ENCODE results near the gene SEC14L3. TPM values are rescaled to one million over a fixed set of nuclear protein-coding genes. Genes with fewer than 3 reads are reported as not detected.

SEC14L3 gene
- polyA plus RNA-seq, 1 donor = 0.06 TPM

DNA sequence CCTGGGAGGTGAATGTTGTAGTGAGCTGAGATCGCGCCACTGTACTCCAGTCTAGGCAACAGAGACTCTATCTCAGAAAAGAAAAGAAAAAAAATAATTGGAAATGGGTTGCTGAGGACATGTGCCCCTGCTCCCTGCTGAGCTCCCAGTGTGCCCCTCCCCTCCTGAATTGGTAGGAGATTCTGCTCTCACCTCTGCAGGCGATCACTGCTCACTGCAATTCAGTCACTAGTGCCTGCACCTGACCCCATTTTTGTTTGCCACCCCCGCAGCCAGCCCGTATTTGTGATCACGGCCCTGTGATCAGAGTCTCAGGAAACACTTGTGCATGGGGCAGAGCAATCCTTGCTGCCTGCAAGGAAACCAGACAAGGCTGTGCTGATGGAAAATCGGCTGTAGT lies 16.3 kb upstream of the SEC14L3 start:
- Histone ChIP-seq H3K27ac (ENCODE audit: low read length) (no peak overlapping the region), H3K36me3 (ENCODE audit: control insufficient read depth, insufficient read depth, low read length) (no peaks in the 10 kb centered on the region), H3K9me3 (ENCODE audit: control insufficient read depth, low read depth, low read length) (no peaks in the 10 kb centered on the region), H3K27me3 (ENCODE audit: control insufficient read depth, insufficient read depth, low read length) (no peaks in the 10 kb centered on the region), H3K4me1 (ENCODE audit: control insufficient read depth, insufficient read depth, low read length) (no peaks in the 10 kb centered on the region), H3K4me3 (ENCODE audit: low read length) (no peak overlapping the region)
- 100% methylated on average over 1 of the region's 7 CpGs for WGBS (ENCODE audit: insufficient coverage, low lambda C conversion rate)
- DNase-seq = no peak

DNA sequence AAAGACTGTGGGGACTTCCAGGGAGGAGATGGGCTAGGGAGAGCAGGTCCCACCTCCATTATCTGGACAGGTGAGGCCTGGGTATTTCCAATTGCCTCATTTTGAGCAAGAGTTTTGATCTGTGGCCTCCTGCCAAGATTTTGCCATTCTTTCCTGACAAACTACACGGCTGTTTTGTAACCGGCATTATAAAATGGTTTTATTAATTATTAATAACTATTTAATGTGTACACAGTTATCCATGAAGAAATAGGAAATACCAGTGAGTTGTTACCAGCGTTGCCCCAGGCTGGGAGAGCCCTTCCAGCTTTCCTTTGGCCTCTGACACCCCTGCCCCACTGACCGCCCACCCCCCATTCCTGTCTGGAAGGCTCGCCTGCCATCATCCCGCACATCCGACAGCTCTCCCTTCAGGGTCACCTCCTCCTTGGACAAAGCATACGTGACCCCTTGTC lies 14.9 kb upstream of the SEC14L3 start:
- DNase-seq = no peak
- Histone ChIP-seq H3K27me3 (ENCODE audit: control insufficient read depth, insufficient read depth, low read length) (no peaks in the 10 kb centered on the region), H3K27ac (ENCODE audit: low read length) (no peak overlapping the region), H3K4me3 (ENCODE audit: low read length) (no peak overlapping the region), H3K4me1 (ENCODE audit: control insufficient read depth, insufficient read depth, low read length) (no peaks in the 10 kb centered on the region), H3K36me3 (ENCODE audit: control insufficient read depth, insufficient read depth, low read length) (no peaks in the 10 kb centered on the region), H3K9me3 (ENCODE audit: control insufficient read depth, low read depth, low read length) (no peaks in the 10 kb centered on the region)
- WGBS (ENCODE audit: insufficient coverage, low lambda C conversion rate) = no CpG with 5 or more reads among the region's 8 CpGs

DNA sequence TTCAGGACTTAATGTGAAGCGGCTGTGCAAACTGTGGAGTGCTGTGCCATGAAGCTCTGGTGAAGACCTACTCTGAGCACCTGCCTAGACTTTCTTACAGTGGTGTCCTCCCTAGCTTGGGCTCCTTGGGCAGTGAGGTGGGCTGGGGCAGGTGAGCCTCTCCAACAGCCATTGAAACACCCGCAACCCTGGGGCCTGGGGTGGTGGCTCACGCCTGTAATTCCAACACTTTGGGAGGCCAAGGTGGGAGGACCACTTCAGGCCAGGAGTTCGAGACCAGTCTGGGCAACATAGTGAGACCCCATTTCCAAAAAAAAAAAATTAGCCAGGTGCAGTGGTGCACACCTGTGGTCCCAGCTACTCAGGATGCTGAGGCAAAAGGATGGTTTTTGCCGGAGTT lies 14.3 kb upstream of the SEC14L3 start:
- Histone ChIP-seq H3K4me1 (ENCODE audit: control insufficient read depth, insufficient read depth, low read length) (no peaks in the 10 kb centered on the region), H3K9me3 (ENCODE audit: control insufficient read depth, low read depth, low read length) (no peaks in the 10 kb centered on the region), H3K36me3 (ENCODE audit: control insufficient read depth, insufficient read depth, low read length) (no peaks in the 10 kb centered on the region), H3K4me3 (ENCODE audit: low read length) (no peak overlapping the region), H3K27me3 (ENCODE audit: control insufficient read depth, insufficient read depth, low read length) (no peaks in the 10 kb centered on the region), H3K27ac (ENCODE audit: low read length) (no peak overlapping the region)
- no peak for DNase-seq
- no CpG with 5 or more reads among the region's 5 CpGs for WGBS (ENCODE audit: insufficient coverage, low lambda C conversion rate)

DNA sequence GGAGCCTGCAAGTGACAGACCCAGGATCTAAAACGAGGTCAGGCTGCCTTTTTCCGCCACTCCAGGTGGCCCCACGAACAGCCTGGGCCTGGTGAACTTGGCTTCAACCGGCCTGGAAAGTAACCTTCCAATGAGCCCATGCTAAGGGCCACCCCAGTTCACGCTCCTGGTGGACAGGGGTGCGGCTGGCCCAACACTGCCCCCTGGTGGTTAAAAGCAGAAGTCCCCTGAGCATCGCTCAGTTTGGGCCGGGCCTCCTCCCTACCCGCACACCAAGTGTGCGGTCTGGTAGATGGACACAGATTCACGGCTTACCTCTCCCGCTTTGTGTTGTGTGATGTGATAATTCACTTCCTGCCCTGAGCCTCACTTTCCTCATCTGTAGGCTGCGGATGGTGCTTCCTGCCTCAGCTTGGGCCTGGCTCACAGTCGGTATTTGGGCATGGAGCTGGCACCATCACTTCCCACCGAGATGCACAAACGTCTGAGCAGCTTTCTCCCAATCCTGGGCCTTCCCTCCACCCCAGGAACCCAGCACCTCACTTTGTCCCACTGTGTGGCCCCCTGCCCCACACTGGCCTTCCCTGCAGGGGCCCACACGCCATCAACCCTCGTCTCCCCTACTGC lies 13.7 kb upstream of the SEC14L3 start:
- H3K4me3 ChIP-seq (ENCODE audit: low read length) = no peak overlapping the region
- no peaks in the 10 kb centered on the region for H3K27me3 ChIP-seq (ENCODE audit: control insufficient read depth, insufficient read depth, low read length)
- WGBS (ENCODE audit: insufficient coverage, low lambda C conversion rate) = no CpG with 5 or more reads among the region's 18 CpGs
- no peak overlapping the region for H3K27ac ChIP-seq (ENCODE audit: low read length)
- H3K36me3 ChIP-seq (ENCODE audit: control insufficient read depth, insufficient read depth, low read length) = no peaks in the 10 kb centered on the region
- DNase-seq = peak; percentile 38 to 41
- no peaks in the 10 kb centered on the region for H3K4me1 ChIP-seq (ENCODE audit: control insufficient read depth, insufficient read depth, low read length)
- H3K9me3 ChIP-seq (ENCODE audit: control insufficient read depth, low read depth, low read length) = no peaks in the 10 kb centered on the region

DNA sequence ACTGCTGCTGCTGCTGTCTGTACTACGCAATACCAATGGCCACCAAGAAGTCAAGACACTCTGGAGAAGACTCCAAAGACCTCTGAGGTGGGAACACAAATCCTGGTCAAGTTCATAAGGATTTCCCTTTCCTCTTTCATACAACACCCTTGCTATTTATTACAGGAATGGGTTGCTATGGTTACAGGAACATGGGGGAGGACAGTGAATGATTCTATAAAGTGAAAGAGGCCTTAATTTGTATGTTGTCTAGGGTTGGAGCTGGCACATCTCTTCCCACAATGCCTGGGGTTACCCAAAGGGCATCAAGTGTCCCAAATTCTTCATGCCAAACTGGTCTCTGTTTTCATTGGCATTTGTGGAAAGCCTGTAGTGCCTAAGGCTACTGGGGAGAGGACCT lies 11.4 kb upstream of the SEC14L3 start:
- DNase-seq = no peak
- H3K4me3 ChIP-seq (ENCODE audit: low read length) = no peak overlapping the region
- no peaks in the 10 kb centered on the region for H3K9me3 ChIP-seq (ENCODE audit: control insufficient read depth, low read depth, low read length)
- no peaks in the 10 kb centered on the region for H3K27me3 ChIP-seq (ENCODE audit: control insufficient read depth, insufficient read depth, low read length)
- no peaks in the 10 kb centered on the region for H3K4me1 ChIP-seq (ENCODE audit: control insufficient read depth, insufficient read depth, low read length)
- WGBS (ENCODE audit: insufficient coverage, low lambda C conversion rate) = no CpG with 5 or more reads among the region's 1 CpG
- H3K36me3 ChIP-seq (ENCODE audit: control insufficient read depth, insufficient read depth, low read length) = no peaks in the 10 kb centered on the region
- no peak overlapping the region for H3K27ac ChIP-seq (ENCODE audit: low read length)

DNA sequence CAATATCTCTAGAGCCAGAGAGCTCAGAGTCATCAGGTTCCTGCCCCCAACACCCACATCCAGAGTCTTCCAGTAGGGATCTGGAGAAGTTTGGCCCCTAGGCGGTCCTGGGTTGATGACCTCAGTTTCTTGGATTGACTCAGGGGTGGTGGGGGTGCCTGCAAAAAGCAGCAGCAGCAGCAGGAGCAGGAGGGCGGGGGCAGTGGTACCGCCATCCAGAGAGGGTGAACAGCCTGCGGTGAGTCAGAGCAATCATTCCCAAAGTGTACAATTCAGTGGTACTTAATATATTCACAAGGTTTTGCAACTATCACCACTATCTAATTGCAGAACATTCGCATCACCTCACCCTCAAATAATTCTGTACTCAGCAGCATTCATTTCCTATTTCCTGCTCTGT lies 9.9 kb upstream of the SEC14L3 start:
- no CpG with 5 or more reads among the region's 5 CpGs for WGBS (ENCODE audit: insufficient coverage, low lambda C conversion rate)
- H3K27ac ChIP-seq (ENCODE audit: low read length) = no peak overlapping the region
- no peaks in the 10 kb centered on the region for H3K27me3 ChIP-seq (ENCODE audit: control insufficient read depth, insufficient read depth, low read length)
- no peaks in the 10 kb centered on the region for H3K36me3 ChIP-seq (ENCODE audit: control insufficient read depth, insufficient read depth, low read length)
- DNase-seq = no peak
- H3K4me3 ChIP-seq (ENCODE audit: low read length) = no peak overlapping the region
- H3K4me1 ChIP-seq (ENCODE audit: control insufficient read depth, insufficient read depth, low read length) = no peaks in the 10 kb centered on the region
- no peaks in the 10 kb centered on the region for H3K9me3 ChIP-seq (ENCODE audit: control insufficient read depth, low read depth, low read length)

DNA sequence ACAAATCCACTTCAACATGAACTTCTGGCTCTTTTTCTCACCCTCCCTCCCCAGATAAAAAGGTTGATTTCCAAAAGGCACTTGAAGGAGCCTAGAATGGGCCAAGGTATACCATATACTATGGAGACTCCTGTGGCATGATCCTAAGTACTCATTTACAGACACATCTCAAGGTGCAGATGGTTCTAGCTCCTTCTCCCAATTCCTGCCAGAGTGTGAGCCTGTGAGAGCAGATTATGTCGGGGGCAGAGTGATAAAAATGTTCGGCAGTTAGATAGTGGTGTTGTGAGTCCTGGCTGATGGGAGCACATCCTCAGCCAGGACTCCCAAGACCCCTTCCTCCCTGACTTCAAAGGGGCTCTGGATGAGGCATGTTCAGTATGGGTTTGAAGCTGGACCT lies 8.2 kb upstream of the SEC14L3 start:
- no peak overlapping the region for H3K4me3 ChIP-seq (ENCODE audit: low read length)
- no CpG with 5 or more reads among the region's 2 CpGs for WGBS (ENCODE audit: insufficient coverage, low lambda C conversion rate)
- H3K4me1 ChIP-seq (ENCODE audit: control insufficient read depth, insufficient read depth, low read length) = no peaks in the 10 kb centered on the region
- no peaks in the 10 kb centered on the region for H3K27me3 ChIP-seq (ENCODE audit: control insufficient read depth, insufficient read depth, low read length)
- H3K27ac ChIP-seq (ENCODE audit: low read length) = no peak overlapping the region
- H3K36me3 ChIP-seq (ENCODE audit: control insufficient read depth, insufficient read depth, low read length) = no peaks in the 10 kb centered on the region
- no peak for DNase-seq
- H3K9me3 ChIP-seq (ENCODE audit: control insufficient read depth, low read depth, low read length) = no peaks in the 10 kb centered on the region

DNA sequence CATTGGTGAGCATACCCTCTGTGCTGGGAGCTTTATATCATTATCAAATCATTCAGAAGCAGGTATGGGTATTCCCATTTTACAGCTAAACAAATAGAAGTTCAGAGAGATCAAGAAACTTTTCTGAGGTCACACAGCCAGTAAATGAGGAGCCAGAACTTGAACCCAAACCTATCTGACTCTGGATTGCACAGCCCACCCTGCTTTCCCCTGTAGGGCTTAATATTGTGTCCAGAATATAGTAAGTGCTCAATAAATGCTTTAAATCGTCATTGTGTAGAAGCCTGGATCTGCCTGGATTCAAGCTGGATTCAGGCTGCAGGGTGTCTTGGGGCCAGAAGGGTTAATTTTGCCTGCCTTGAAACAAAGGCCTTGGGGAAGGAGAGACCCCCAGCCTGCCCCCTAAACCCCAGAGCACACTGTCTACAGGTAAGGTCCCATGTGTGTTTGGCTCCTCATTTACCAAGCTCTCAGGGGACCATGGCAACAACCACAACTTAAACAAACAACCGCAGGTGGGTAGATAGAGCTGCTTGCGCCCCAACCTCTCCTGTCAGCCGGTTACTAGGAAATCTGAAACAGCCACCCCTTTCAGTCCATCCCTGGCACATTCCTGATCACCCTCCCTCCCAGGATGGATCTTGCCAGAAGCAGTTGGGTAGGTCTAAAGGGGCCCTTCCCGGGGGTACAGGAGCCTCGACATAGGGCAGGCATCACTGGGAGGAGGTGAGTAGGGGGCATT lies 3.0 kb upstream of the SEC14L3 start:
- Histone ChIP-seq H3K27me3 (ENCODE audit: control insufficient read depth, insufficient read depth, low read length) (peaks cover 4% of the 10 kb centered on the region), H3K4me3 (ENCODE audit: low read length) (no peak overlapping the region)
- WGBS (ENCODE audit: insufficient coverage, low lambda C conversion rate) = 0% methylated on average over 2 of the region's 6 CpGs

DNA sequence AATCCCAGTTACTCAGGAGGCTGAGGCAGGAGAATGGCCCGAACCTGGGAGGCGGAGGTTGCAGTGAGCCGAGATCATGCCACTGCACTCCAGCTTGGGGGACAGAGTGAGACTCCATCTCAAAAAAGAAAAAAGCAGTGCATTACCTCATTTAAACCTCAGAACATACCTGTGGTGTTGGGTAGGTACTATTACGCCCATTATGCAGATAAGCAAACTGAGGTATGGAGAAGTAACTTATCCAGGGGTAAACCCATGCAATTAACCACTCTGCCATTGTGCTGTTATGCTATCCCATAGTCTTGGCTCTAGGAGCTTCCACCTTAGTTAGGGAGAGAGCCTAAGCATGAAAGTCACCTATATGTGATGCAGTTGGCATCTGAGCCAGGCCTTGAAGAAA lies 2.3 kb upstream of the SEC14L3 start:
- no peaks in the 10 kb centered on the region for H3K9me3 ChIP-seq (ENCODE audit: control insufficient read depth, low read depth, low read length)
- WGBS (ENCODE audit: insufficient coverage, low lambda C conversion rate) = no CpG with 5 or more reads among the region's 4 CpGs

More for the DNA sequence above, 3.0 kb upstream of the SEC14L3 start:
- Histone ChIP-seq H3K9me3 (ENCODE audit: control insufficient read depth, low read depth, low read length) (no peaks in the 10 kb centered on the region), H3K36me3 (ENCODE audit: control insufficient read depth, insufficient read depth, low read length) (no peaks in the 10 kb centered on the region), H3K4me1 (ENCODE audit: control insufficient read depth, insufficient read depth, low read length) (no peaks in the 10 kb centered on the region), H3K27ac (ENCODE audit: low read length) (no peak overlapping the region)
- DNase-seq = peak in 1 of 2 donors; percentile 65

DNA sequence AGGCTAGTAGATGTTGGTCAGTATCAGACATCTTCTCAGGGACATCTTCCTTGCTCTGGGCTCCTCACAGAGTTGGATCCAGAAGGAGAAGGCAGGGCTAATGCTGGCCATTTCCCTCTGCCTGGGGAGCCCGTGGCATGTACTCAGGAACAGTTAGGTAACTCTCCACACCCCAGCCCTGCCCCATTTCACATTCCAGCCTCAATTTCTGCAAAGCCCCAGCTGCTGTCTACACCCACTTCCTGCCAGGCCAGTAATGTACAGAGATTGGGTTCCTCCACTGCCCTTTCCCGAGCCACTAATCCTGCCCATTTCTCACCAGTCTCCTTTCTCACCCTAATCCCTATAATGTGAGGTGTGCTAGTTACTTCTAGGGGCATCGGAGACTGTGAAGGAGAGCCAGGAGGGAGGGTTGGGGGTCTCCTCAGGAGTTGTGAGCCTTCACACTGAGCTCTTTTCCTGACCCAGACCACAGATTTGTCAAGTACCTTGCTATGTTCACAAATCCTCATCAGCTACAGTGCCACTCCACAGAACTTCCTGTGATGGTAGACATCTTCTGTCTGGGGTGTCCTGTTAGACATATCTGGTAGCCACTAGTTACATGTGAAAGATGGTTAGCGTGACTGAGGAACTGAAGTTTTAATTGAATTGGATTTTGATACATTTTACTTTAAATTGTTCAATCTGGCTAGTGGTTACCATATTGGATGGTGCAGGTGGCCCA lies 1.3 kb upstream of the SEC14L3 start:
- Histone ChIP-seq H3K4me1 (ENCODE audit: control insufficient read depth, insufficient read depth, low read length) (no peaks in the 10 kb centered on the region), H3K4me3 (ENCODE audit: low read length) (no peak overlapping the region), H3K27me3 (ENCODE audit: control insufficient read depth, insufficient read depth, low read length) (peaks cover 4% of the 10 kb centered on the region), H3K36me3 (ENCODE audit: control insufficient read depth, insufficient read depth, low read length) (no peaks in the 10 kb centered on the region), H3K9me3 (ENCODE audit: control insufficient read depth, low read depth, low read length) (no peaks in the 10 kb centered on the region), H3K27ac (ENCODE audit: low read length) (no peak overlapping the region)
- DNase-seq = no peak
- WGBS (ENCODE audit: insufficient coverage, low lambda C conversion rate) = no CpG with 5 or more reads among the region's 4 CpGs

More for the DNA sequence above, 2.3 kb upstream of the SEC14L3 start:
- Histone ChIP-seq H3K27ac (ENCODE audit: low read length) (no peak overlapping the region), H3K36me3 (ENCODE audit: control insufficient read depth, insufficient read depth, low read length) (no peaks in the 10 kb centered on the region), H3K4me3 (ENCODE audit: low read length) (no peak overlapping the region), H3K27me3 (ENCODE audit: control insufficient read depth, insufficient read depth, low read length) (peaks cover 4% of the 10 kb centered on the region), H3K4me1 (ENCODE audit: control insufficient read depth, insufficient read depth, low read length) (no peaks in the 10 kb centered on the region)
- DNase-seq = no peak

Measured in large intestine (tissue), 3 donors.